ENCODE data around the gene MNAT1.

The MNAT1 gene

GRCh38 chr14:60977847-60978246 lies 243.3 kb downstream of the MNAT1 start:
- H3K27ac ChIP-seq = no peak overlapping the region
- no peak for TF ChIP-seq CTCF (conservative IDR thresholded peaks at IDR 0.05; ENCODE audit: low read depth)
- ChIA-PET CTCF (no interaction called here), POLR2A (ENCODE audit: low non-redundant PET) (no interaction called here)
- DNase-seq (ENCODE audit: low spot score) = no peak

GRCh38 chr14:60980811-60981632 lies 246.5 kb downstream of the MNAT1 start, which contains the start of the genes SLC38A6 and TRMT5:
SLC38A6 (plus strand) TSS chr14:60981245; CDS start chr14:60981278, 33 bp downstream.
TRMT5 (minus strand) TSS chr14:60981079; CDS start chr14:60980973, 106 bp downstream.
- TF ChIP-seq CTCF (conservative IDR thresholded peaks at IDR 0.05; ENCODE audit: low read depth) = no peak
- POLR2A ChIA-PET (ENCODE audit: low non-redundant PET) = interaction anchor here (0.7 kb wide), 1 partner anchor 331 kb away, joined by 3 read pairs; no protein-coding TSS in a partner anchor
- DNase-seq (ENCODE audit: low spot score) = peak; percentile 94
- H3K27ac ChIP-seq = peak within 1 kb of the TSS; percentile 83
- CTCF ChIA-PET = interaction anchor here (1.2 kb wide), 1 partner anchor 259 kb away, joined by 8 read pairs; no protein-coding TSS in a partner anchor

GRCh38 chr14:60981633-60982455 lies 247.3 kb downstream of the MNAT1 start:
- H3K27ac ChIP-seq = peak overlapping the region; percentile 83
- peak; percentile 33 for DNase-seq (ENCODE audit: low spot score)
- ChIA-PET CTCF (interaction anchor here (1.2 kb wide), 1 partner anchor 260 kb away, joined by 8 read pairs; no protein-coding TSS in a partner anchor), POLR2A (ENCODE audit: low non-redundant PET) (interaction anchor here (0.7 kb wide), 1 partner anchor 332 kb away, joined by 3 read pairs; no protein-coding TSS in a partner anchor)
- no peak for TF ChIP-seq CTCF (conservative IDR thresholded peaks at IDR 0.05; ENCODE audit: low read depth)

GRCh38 chr14:60984196-60984595 lies 249.6 kb downstream of the MNAT1 start:
- H3K27ac ChIP-seq = no peak overlapping the region
- ChIA-PET POLR2A (ENCODE audit: low non-redundant PET) (no interaction called here), CTCF (interaction anchor here (0.6 kb wide), 1 partner anchor 327 kb away, joined by 3 read pairs; no protein-coding TSS in a partner anchor)
- TF ChIP-seq CTCF (conservative IDR thresholded peaks at IDR 0.05; ENCODE audit: low read depth) = no peak
- no peak for DNase-seq (ENCODE audit: low spot score)

- POLR2A ChIA-PET (ENCODE audit: low non-redundant PET) = no interaction called here
- no peak for DNase-seq (ENCODE audit: low spot score)
- H3K27ac ChIP-seq = no peak overlapping the region
- TF ChIP-seq CTCF (conservative IDR thresholded peaks at IDR 0.05; ENCODE audit: low read depth) = no peak
- CTCF ChIA-PET = no interaction called here
Measured at GRCh38 chr14:60986500-60986899, 251.9 kb downstream of the MNAT1 start.

- DNase-seq (ENCODE audit: low spot score) = no peak
- POLR2A ChIA-PET (ENCODE audit: low non-redundant PET) = no interaction called here
- CTCF ChIA-PET = no interaction called here
- H3K27ac ChIP-seq = no peak overlapping the region
- no peak for TF ChIP-seq CTCF (conservative IDR thresholded peaks at IDR 0.05; ENCODE audit: low read depth)
Measured at GRCh38 chr14:60989599-60989998, 255.0 kb downstream of the MNAT1 start.

Measured in RWPE1 (cell line).